ENCODE data around the gene ADH4. TPM values are rescaled to one million over a fixed set of nuclear protein-coding genes. Genes with fewer than 3 reads are reported as not detected.

The ADH4 gene
- total RNA-seq, 1 donor from 2014 or later = 0.10 TPM

GRCh38 chr4:99079625-99080295 lies 64.3 kb downstream of the ADH4 start:
- DNase-seq (ENCODE audit: low read depth) = no peak

GRCh38 chr4:99078931-99079624 lies 65.0 kb downstream of the ADH4 start:
- no peak for DNase-seq (ENCODE audit: low read depth)

GRCh38 chr4:99078336-99078735 lies 65.8 kb downstream of the ADH4 start:
- DNase-seq (ENCODE audit: low read depth) = no peak

- DNase-seq (ENCODE audit: low read depth) = no peak
Observed at GRCh38 chr4:99077177-99077576, 66.9 kb downstream of the ADH4 start.

GRCh38 chr4:99076292-99076976 lies 67.7 kb downstream of the ADH4 start:
- no peak for DNase-seq (ENCODE audit: low read depth)

DNA sequence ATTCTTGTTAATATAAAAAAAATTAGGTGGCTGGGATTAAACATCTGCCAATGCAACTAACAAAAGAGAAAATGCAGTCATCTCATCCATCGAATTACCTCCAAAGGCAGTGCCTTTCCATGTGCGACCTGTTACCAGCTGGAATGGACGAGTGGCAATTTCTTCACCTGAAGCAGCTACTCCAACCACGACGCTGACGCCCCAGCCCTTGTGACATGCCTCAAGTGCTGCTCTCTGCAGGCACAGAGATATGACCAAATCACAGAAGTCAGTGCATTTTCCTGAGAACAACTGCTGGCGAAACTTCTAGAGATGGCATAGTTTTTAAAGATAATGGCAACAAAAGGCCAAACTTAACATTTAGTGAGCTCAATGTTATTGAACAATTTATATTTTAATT lies 69.3 kb downstream of the ADH4 start:
- DNase-seq (ENCODE audit: low read depth) = no peak

Other genes starting within 250 kb of the ADH4 start
- gene EIF4E, start 215.2 kb downstream of the ADH4 start, total RNA-seq = 286 and 311 TPM in 2 replicates
- 43.4 and 56.7 TPM in 2 replicates for gene METAP1, start 148.6 kb downstream of the ADH4 start, total RNA-seq
- gene ADH5, start 55.5 kb downstream of the ADH4 start, total RNA-seq = 156 and 202 TPM in 2 replicates
- gene ADH6, start 74.9 kb upstream of the ADH4 start, total RNA-seq = 1.1 TPM in 1 of 2 replicates, not detected in the other
- gene ADH1A, start 146.7 kb upstream of the ADH4 start, total RNA-seq = not detected in 2 replicates
- gene ADH1B, start 177.1 kb upstream of the ADH4 start, total RNA-seq = not detected in 2 replicates
- 0.35 TPM in 1 of 2 replicates, not detected in the other for gene ADH1C, start 208.4 kb upstream of the ADH4 start, total RNA-seq